SKM-1 treated with dmso at 0.1 percent for 144 hours (cell line): ENCODE results near the gene UBXN4.
"Not testable (repeated sequence)": the region's sequence is repeated elsewhere in the genome, so short reads cannot be mapped to it uniquely, and the experiment has no call there.

ENCODE experiments used
- DNase-seq: peaks from one replicate; lab custom pipeline; 2025; ENCODE audit not compliant: unreplicated experiment; lab: John Stamatoyannopoulos, UW

Gene UBXN4

GRCh38 chr2:135803278-135803677, 61.6 kb downstream of the UBXN4 start:
- DNase-seq: no peak

GRCh38 chr2:135807874-135808273, 66.2 kb downstream of the UBXN4 start:
- DNase-seq: not testable (repeated sequence)

GRCh38 chr2:135812907-135813511, 71.4 kb downstream of the UBXN4 start:
- DNase-seq: no peak

GRCh38 chr2:135815269-135815668, 73.6 kb downstream of the UBXN4 start:
- DNase-seq: no peak

- DNase-seq: no peak
Measured at GRCh38 chr2:135817466-135817865, 75.8 kb downstream of the UBXN4 start.

GRCh38 chr2:135817951-135818350, 76.3 kb downstream of the UBXN4 start:
- DNase-seq: no peak

GRCh38 chr2:135818937-135819610, 77.4 kb downstream of the UBXN4 start:
- peak; percentile 32 for DNase-seq

- DNase-seq: no peak
Measured at GRCh38 chr2:135820003-135820618, 78.5 kb downstream of the UBXN4 start.

GRCh38 chr2:135821190-135821589, 79.5 kb downstream of the UBXN4 start:
- DNase-seq: no peak

- no peak for DNase-seq
Measured at GRCh38 chr2:135822855-135823254, 81.2 kb downstream of the UBXN4 start.

- no peak for DNase-seq
Measured at GRCh38 chr2:135825131-135825530, 83.5 kb downstream of the UBXN4 start.

- no peak for DNase-seq
Measured at GRCh38 chr2:135825550-135826176, 84.0 kb downstream of the UBXN4 start.

- no peak for DNase-seq
Measured at GRCh38 chr2:135826544-135826943, 84.9 kb downstream of the UBXN4 start.

- DNase-seq: no peak
Measured at GRCh38 chr2:135829378-135830135, 87.9 kb downstream of the UBXN4 start.

- DNase-seq: no peak
Measured at GRCh38 chr2:135831180-135831812, 89.6 kb downstream of the UBXN4 start.

- DNase-seq: no peak
Measured at GRCh38 chr2:135832891-135833290, 91.2 kb downstream of the UBXN4 start.
